MM.1S (cell line): ENCODE results near the gene NUDT14.

Experiments used
- CTCF ChIP-seq: fragments of 300-600 bp; sonication (generic); IDR thresholded peaks from 2 replicates; pipeline ENCODE4 v1.5.1; 2016; ENCODE audit warnings: antibody characterized with exemption, low read length, mixed read lengths
- EZH2phosphoT487 ChIP-seq: fragments of 300-600 bp; sonication (generic); IDR thresholded peaks from 2 replicates; pipeline ENCODE4 v1.6.1; 2018; ENCODE audit warnings: antibody characterized with exemption, low read length

- TF ChIP-seq EZH2phosphoT487 (no peak), CTCF (no peak)
These were observed 32.4 kb downstream of the NUDT14 start for GRCh38 chr14:105148604-105149145.
